A549 (cell line): ENCODE measurements around the gene EFHC1. TPM values are rescaled to one million over a fixed set of nuclear protein-coding genes. Genes with fewer than 3 reads are reported as not detected.

Source experiments
- ATAC-seq, 2 experiments: fragments of 200-7000 bp in 1 of 2; fragments of >200 bp in 1 of 2; cut with Nextera tagmentation in 1 of 2; cut with Tn5 transposase in 1 of 2; 3 replicates each; pipeline versions ENCODE4 v1.8.0 to v1.9.1; 2018 to 2020; ENCODE audit warnings: mild to moderate bottlenecking in 1 of 2, moderate library complexity in 1 of 2
- CTCF ChIA-PET: fragments of 300-600 bp; sonication (Branson Sonifier 250); formaldehyde crosslinking; extraction: SDS; loops from one replicate; lab custom pipeline; 2021; ENCODE audit warnings: antibody characterized with exemption, inconsistent platforms; lab: Yijun Ruan, JAX
- POLR2A ChIA-PET: fragments of 350-600 bp; formaldehyde crosslinking; extraction: SDS; loops from one replicate; lab custom pipeline; 2021; ENCODE audit warnings: antibody characterized with exemption, inconsistent platforms; lab: Yijun Ruan, JAX
- DNase-seq, 2 experiments: peaks; one replicate each; pipeline versions ENCODE4 v3.0.0 to v3.0.0-alpha.2; 2011 to 2016; ENCODE audit warnings: low read depth in 1 of 2, low spot score in 1 of 2
- FAIRE-seq: peaks from 2 replicates; lab custom pipeline; 2011; peaks lifted over from hg19 to GRCh38; lab: Jason Lieb, UNC
- H3K27ac ChIP-seq, 2 experiments: fragments of >200 bp; sonication (Bioruptor Twin); formaldehyde crosslinking; 3 replicates each; pipeline ENCODE4 v1.5.1; 2016 to 2017
- H3K4me1 ChIP-seq: fragments of >200 bp; sonication (Bioruptor Twin); formaldehyde crosslinking; 3 replicates; pipeline ENCODE4 v1.6.1; 2016
- H3K4me2 ChIP-seq: fragments of >200 bp; sonication (Bioruptor Twin); formaldehyde crosslinking; 3 replicates; pipeline ENCODE4 v1.6.1; 2016
- H3K4me3 ChIP-seq: fragments of >200 bp; sonication (Bioruptor Twin); formaldehyde crosslinking; 3 replicates; pipeline ENCODE4 v1.5.1; 2016
- H3K9me3 ChIP-seq: fragments of >200 bp; sonication (Bioruptor Twin); formaldehyde crosslinking; 3 replicates; pipeline ENCODE4 v1.6.1; 2016
- CEBPB ChIP-seq, 2 experiments: fragments of >200 bp in 1 of 2; sonication (Bioruptor Twin) in 1 of 2; formaldehyde crosslinking in 1 of 2; IDR thresholded peaks; 2 replicates each; pipeline ENCODE4 v1.6.1; 2012 to 2016
- CHD2 ChIP-seq: fragments of 150-350 bp; IDR thresholded peaks from 2 replicates; pipeline ENCODE4 v1.6.1; 2014; ENCODE audit warnings: low read length; ENCODE audit not compliant: partially characterized antibody
- EHMT2 ChIP-seq: fragments of 200-600 bp; sonication (generic); IDR thresholded peaks from 2 replicates; pipeline ENCODE4 v1.6.1; 2016; ENCODE audit warnings: antibody characterized with exemption, low read depth, mild to moderate bottlenecking, moderate library complexity
- HDAC2 ChIP-seq: fragments of 200-600 bp; sonication (generic); IDR thresholded peaks from 2 replicates; pipeline ENCODE4 v1.6.1; 2016
- HOXB5 ChIP-seq: fragments of 250-450 bp; sonication (Bioruptor Pico); IDR thresholded peaks from 2 replicates; pipeline ENCODE4 v1.5.0; 2020; ENCODE audit warnings: mild to moderate bottlenecking, moderate library complexity
- MAFK ChIP-seq: fragments of 450-650 bp; IDR thresholded peaks from 2 replicates; pipeline ENCODE4 v1.6.1; 2014; ENCODE audit not compliant: partially characterized antibody
- NFE2L2 ChIP-seq: fragments of 150-350 bp; conservative IDR thresholded peaks from 2 replicates; pipeline ENCODE4 v1.6.1; 2014; ENCODE audit warnings: low read length
- PHF8 ChIP-seq: fragments of 200-600 bp; sonication (generic); IDR thresholded peaks from 2 replicates; pipeline ENCODE4 v1.6.1; 2016; ENCODE audit warnings: low read depth, mild to moderate bottlenecking, antibody characterized with exemption, moderate library complexity, borderline replicate concordance
- POLR2A ChIP-seq: IDR thresholded peaks from 2 replicates; pipeline ENCODE4 v1.6.1; 2012; ENCODE audit warnings: mild to moderate bottlenecking, low read length
- POLR2AphosphoS2 ChIP-seq: conservative IDR thresholded peaks from 2 replicates; pipeline ENCODE4 v1.6.1; 2012; ENCODE audit warnings: low read length, improper control_type of control experiment, inconsistent platforms
- RAD21 ChIP-seq, 2 experiments: fragments of >200 bp in 1 of 2; sonication (Bioruptor Twin) in 1 of 2; formaldehyde crosslinking in 1 of 2; IDR thresholded peaks in 1 of 2; conservative IDR thresholded peaks in 1 of 2; 2 replicates in 1 of 2; 3 replicates in 1 of 2; pipeline ENCODE4 v1.6.1; 2012 to 2018; ENCODE audit warnings: inconsistent platforms in 1 of 2
- RARB ChIP-seq: fragments of 250-450 bp; sonication (Bioruptor Pico); IDR thresholded peaks from 2 replicates; pipeline ENCODE4 v1.8.0; 2021; ENCODE audit warnings: mild to moderate bottlenecking, moderate library complexity
- RFX5 ChIP-seq: fragments of 450-650 bp; IDR thresholded peaks from 2 replicates; pipeline ENCODE4 v1.7.1; 2014; ENCODE audit warnings: antibody characterized with exemption, mild to moderate bottlenecking, moderate library complexity
- RNF2 ChIP-seq: fragments of 200-600 bp; sonication (generic); IDR thresholded peaks from 2 replicates; pipeline ENCODE4 v1.6.1; 2016; ENCODE audit warnings: low read depth, mild to moderate bottlenecking, antibody characterized with exemption, moderate library complexity, borderline replicate concordance
- SREBF2 ChIP-seq: fragments of 450-650 bp; IDR thresholded peaks from 2 replicates; pipeline ENCODE4 v1.6.1; 2014; ENCODE audit warnings: mild to moderate bottlenecking, moderate library complexity
- ZFP36 ChIP-seq: fragments of 450-650 bp; IDR thresholded peaks from 2 replicates; pipeline ENCODE4 v1.6.1; 2014; ENCODE audit warnings: borderline replicate concordance; ENCODE audit not compliant: partially characterized antibody
- ZSCAN20 ChIP-seq: fragments of 250-450 bp; sonication (Bioruptor Pico); IDR thresholded peaks from 2 replicates; pipeline ENCODE4 v1.8.0; 2022; ENCODE audit warnings: mild to moderate bottlenecking, moderate library complexity
- WGBS: methylation state at CpG from one replicate; pipeline ENCODE4 v1.1.6; 2017; ENCODE audit errors: missing lambda C conversion rate; 5-methylcytosine and 5-hydroxymethylcytosine counted together
- polyA plus RNA-seq, 4 experiments: library from polyadenylated mRNA; depleted of rRNA in 3 of 4; stranded (reverse); fragments of >200 nt; fragmentation: RNase III in 1 of 4; extraction: RNeasy Plus Mini Kit Qiagen cat#74134 plus additional on column Dnase treatment in 1 of 4; gene quantifications; 2 replicates in 3 of 4; 3 replicates in 1 of 4; pipeline ENCODE4 v1.2.3, GENCODE V29; 2011 to 2017
- TF ChIP-seq, protein P1 (sequence below): fragments of >200 bp; sonication (Bioruptor Twin); formaldehyde crosslinking; IDR thresholded peaks from 3 replicates; pipeline ENCODE4 v1.6.1; 2016
- TF ChIP-seq, protein P2 (sequence below): IDR thresholded peaks from 2 replicates; pipeline ENCODE4 v1.6.1; 2012
- TF ChIP-seq, protein P3 (sequence below): fragments of >200 bp; sonication (Bioruptor Twin); formaldehyde crosslinking; IDR thresholded peaks from 2 replicates; pipeline ENCODE4 v1.6.1; 2016
- TF ChIP-seq, protein P4 (sequence below): fragments of 200-600 bp; sonication (generic); IDR thresholded peaks from 2 replicates; pipeline ENCODE4 v1.6.1; 2016; ENCODE audit warnings: antibody characterized with exemption, mild to moderate bottlenecking, moderate library complexity

EFHC1 gene
- polyA plus RNA-seq, 2 of the 4 experiments (the other 2 are of a cell fraction), result 14.0 to 46.7 TPM

DNA sequence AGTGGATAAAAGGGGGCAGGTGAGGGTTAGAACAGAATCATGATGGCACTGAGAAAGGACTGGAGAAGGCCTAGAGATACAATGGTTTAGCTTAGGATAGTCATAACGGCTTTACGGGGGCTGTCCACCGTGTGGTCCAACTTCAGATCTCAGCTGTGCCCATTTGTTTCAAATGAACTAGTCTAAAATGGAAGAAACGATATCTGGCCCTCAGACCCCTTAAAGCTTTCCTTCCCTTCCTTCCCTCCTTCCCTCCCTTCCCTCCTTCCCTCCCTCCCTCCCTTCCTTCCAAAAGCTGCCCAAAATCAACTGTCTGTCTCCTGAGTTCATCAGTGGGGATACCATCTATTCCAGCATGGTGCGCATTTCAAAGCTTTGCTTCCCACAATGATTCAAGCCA lies 128.9 kb downstream of the EFHC1 start:
- TF ChIP-seq RARB (CRISPR knock-in tag), result no peak
- no peak for TF ChIP-seq HOXB5
- no peak for TF ChIP-seq RFX5
- TF ChIP-seq PHF8, result no peak
- TF ChIP-seq, protein P1, sequence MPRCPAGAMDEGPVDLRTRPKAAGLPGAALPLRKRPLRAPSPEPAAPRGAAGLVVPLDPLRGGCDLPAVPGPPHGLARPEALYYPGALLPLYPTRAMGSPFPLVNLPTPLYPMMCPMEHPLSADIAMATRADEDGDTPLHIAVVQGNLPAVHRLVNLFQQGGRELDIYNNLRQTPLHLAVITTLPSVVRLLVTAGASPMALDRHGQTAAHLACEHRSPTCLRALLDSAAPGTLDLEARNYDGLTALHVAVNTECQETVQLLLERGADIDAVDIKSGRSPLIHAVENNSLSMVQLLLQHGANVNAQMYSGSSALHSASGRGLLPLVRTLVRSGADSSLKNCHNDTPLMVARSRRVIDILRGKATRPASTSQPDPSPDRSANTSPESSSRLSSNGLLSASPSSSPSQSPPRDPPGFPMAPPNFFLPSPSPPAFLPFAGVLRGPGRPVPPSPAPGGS, result no peak
- Histone ChIP-seq H3K4me2 (no peak overlapping the region), H3K9me3 (no peaks in the 10 kb centered on the region), H3K4me1 (peaks cover 92% of the 10 kb centered on the region), H3K27ac (no peak overlapping the region), H3K4me3 (no peak overlapping the region)
- POLR2A ChIA-PET, result no interaction called here
- ATAC-seq (no peak), FAIRE-seq (no peak), DNase-seq (no peak)
- CTCF ChIA-PET, result interaction anchor here (1.0 to 1.7 kb wide), 4 partner anchors 27 to 137 kb away, joined by 3 to 8 read pairs (median 3); no protein-coding TSS in a partner anchor
- 94% methylated on average over 5 of the region's 5 CpGs for WGBS

DNA sequence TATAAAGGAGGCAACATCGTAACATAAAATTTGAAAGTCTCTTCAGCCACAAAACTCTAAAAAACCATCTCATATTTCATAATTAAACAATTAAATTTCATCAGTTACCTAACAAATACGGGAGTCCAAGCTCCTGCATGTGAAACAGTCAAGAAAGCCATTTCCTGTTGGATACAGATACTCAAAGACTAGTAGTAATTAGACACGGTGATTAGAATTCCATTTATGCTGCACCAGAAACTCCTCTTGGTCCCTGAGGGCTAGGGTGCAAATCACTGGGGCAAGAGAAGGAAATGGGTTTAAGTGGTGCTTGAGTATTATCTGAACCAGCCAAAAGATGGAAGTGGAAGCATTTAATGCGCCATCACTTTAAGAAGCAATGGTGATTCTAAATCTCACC lies 129.3 kb downstream of the EFHC1 start:
- FAIRE-seq (no peak), ATAC-seq (no peak), DNase-seq (no peak)
- Histone ChIP-seq H3K27ac (peak overlapping the region in 1 of 2 experiments; percentile 77; a peak in 2 of 6 replicates), H3K4me3 (no peak overlapping the region), H3K9me3 (no peaks in the 10 kb centered on the region), H3K4me2 (no peak overlapping the region), H3K4me1 (peaks cover 88% of the 10 kb centered on the region)
- ChIA-PET POLR2A (no interaction called here), CTCF (interaction anchor here (0.6 to 1.7 kb wide), 4 partner anchors 26 to 84 kb away, joined by 3 to 8 read pairs (median 3); no protein-coding TSS in a partner anchor)
- WGBS, result 94% methylated on average over 4 of the region's 4 CpGs
- TF ChIP-seq RARB (CRISPR knock-in tag) (no peak), EHMT2 (no peak), ZFP36 (no peak), MAFK (no peak), POLR2A (no peak), CEBPB (IDR thresholded peaks at IDR 0.05) (no peak), CHD2 (no peak)
- TF ChIP-seq, protein P2, sequence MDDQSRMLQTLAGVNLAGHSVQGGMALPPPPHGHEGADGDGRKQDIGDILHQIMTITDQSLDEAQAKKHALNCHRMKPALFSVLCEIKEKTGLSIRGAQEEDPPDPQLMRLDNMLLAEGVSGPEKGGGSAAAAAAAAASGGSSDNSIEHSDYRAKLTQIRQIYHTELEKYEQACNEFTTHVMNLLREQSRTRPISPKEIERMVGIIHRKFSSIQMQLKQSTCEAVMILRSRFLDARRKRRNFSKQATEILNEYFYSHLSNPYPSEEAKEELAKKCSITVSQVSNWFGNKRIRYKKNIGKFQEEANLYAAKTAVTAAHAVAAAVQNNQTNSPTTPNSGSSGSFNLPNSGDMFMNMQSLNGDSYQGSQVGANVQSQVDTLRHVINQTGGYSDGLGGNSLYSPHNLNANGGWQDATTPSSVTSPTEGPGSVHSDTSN, result no peak

DNA sequence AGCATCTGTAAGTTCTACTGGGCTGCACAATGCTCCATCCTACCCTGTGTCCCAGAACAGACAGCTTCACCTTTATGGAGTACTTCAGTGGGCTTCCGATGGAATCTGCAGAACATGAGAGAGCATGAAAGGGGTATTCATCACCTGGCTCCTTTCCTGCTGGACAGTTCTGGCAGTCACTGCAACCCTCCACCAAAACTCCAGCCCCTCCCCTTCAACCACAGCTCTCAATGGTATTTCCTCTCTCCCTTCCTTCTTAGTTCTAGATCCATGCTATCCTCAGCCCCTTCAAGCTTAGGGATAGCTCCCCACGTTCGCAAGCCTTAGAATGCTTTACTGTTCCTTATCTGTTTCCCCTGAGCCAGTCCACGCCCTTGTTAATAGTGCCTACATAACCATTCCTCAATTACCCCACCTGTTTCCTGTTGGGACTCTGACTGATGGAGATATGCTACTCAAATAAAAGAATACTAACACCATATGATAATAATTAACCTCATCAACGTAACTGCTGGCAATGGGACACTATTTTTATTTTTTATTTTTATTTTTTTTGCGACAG lies 130.0 kb downstream of the EFHC1 start:
- Histone ChIP-seq H3K27ac (peak overlapping the region in 1 of 2 experiments; percentile 77; a peak in 4 of 6 replicates), H3K4me2 (peak overlapping the region; percentile 78), H3K9me3 (no peaks in the 10 kb centered on the region), H3K4me1 (peaks cover 81% of the 10 kb centered on the region), H3K4me3 (no peak overlapping the region)
- whole genome bisulfite sequencing, result 75% methylated on average over 6 of the region's 6 CpGs
- CTCF ChIA-PET, result interaction anchor here (0.6 to 2.1 kb wide), 5 partner anchors 26 to 102 kb away, joined by 3 to 8 read pairs (median 3); no protein-coding TSS in a partner anchor
- TF ChIP-seq NFE2L2, result no peak
- TF ChIP-seq, protein P3, sequence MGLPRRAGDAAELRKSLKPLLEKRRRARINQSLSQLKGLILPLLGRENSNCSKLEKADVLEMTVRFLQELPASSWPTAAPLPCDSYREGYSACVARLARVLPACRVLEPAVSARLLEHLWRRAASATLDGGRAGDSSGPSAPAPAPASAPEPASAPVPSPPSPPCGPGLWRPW, result no peak
- TF ChIP-seq POLR2AphosphoS2, result no peak
- TF ChIP-seq RNF2, result no peak
- TF ChIP-seq HDAC2, result no peak
- TF ChIP-seq SREBF2, result no peak
- TF ChIP-seq, protein P1, result no peak
- TF ChIP-seq, protein P4, sequence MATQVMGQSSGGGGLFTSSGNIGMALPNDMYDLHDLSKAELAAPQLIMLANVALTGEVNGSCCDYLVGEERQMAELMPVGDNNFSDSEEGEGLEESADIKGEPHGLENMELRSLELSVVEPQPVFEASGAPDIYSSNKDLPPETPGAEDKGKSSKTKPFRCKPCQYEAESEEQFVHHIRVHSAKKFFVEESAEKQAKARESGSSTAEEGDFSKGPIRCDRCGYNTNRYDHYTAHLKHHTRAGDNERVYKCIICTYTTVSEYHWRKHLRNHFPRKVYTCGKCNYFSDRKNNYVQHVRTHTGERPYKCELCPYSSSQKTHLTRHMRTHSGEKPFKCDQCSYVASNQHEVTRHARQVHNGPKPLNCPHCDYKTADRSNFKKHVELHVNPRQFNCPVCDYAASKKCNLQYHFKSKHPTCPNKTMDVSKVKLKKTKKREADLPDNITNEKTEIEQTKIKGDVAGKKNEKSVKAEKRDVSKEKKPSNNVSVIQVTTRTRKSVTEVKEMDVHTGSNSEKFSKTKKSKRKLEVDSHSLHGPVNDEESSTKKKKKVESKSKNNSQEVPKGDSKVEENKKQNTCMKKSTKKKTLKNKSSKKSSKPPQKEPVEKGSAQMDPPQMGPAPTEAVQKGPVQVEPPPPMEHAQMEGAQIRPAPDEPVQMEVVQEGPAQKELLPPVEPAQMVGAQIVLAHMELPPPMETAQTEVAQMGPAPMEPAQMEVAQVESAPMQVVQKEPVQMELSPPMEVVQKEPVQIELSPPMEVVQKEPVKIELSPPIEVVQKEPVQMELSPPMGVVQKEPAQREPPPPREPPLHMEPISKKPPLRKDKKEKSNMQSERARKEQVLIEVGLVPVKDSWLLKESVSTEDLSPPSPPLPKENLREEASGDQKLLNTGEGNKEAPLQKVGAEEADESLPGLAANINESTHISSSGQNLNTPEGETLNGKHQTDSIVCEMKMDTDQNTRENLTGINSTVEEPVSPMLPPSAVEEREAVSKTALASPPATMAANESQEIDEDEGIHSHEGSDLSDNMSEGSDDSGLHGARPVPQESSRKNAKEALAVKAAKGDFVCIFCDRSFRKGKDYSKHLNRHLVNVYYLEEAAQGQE, result no peak
- no peak for TF ChIP-seq RAD21 (conservative IDR thresholded peaks at IDR 0.05 in 1 of 2, IDR thresholded peaks at IDR 0.05 in 1 of 2)
- no peak for TF ChIP-seq ZSCAN20 (CRISPR knock-in tag)
- DNase-seq (no peak), FAIRE-seq (no peak), ATAC-seq (no peak)
- POLR2A ChIA-PET, result no interaction called here
